Neutrophil (primary cell): ENCODE data around the gene CCNQ.
"Not testable (repeated sequence)": the region's sequence is repeated elsewhere in the genome, so short reads cannot be mapped to it uniquely, and the experiment has no call there.

Experiments used
- H3K27ac ChIP-seq: fragments of 200-600 bp; sonication (generic); 2 replicates; pipeline ENCODE4 v1.5.1; 2016; ENCODE audit warnings: mild to moderate bottlenecking, moderate library complexity
- H3K27me3 ChIP-seq: fragments of 200-600 bp; sonication (generic); 2 replicates; pipeline ENCODE4 v1.6.0; 2016; ENCODE audit warnings: mild to moderate bottlenecking
- H3K36me3 ChIP-seq: fragments of 200-600 bp; sonication (generic); 2 replicates; pipeline ENCODE4 v1.5.1; 2017
- H3K4me1 ChIP-seq, 2 experiments: fragments of 200-600 bp in 1 of 2; sonication (generic) in 1 of 2; 1 replicate in 1 of 2; 2 replicates in 1 of 2; pipeline versions ENCODE4 v1.5.1 to v1.6.1; 2013 to 2016; ENCODE audit warnings: low read depth in 1 of 2, low read length in 1 of 2, mild to moderate bottlenecking in 1 of 2, moderate library complexity in 1 of 2; ENCODE audit not compliant: control insufficient read depth in 1 of 2, insufficient read depth in 1 of 2
- H3K4me3 ChIP-seq, 2 experiments: fragments of 200-600 bp in 1 of 2; sonication (generic) in 1 of 2; 1 replicate in 1 of 2; 2 replicates in 1 of 2; pipeline ENCODE4 v1.5.1; 2013 to 2016; ENCODE audit warnings: low read depth in 1 of 2, low read length in 1 of 2, mild to moderate bottlenecking in 1 of 2, moderate library complexity in 1 of 2
- H3K9me3 ChIP-seq: fragments of 200-600 bp; sonication (generic); 2 replicates; pipeline ENCODE4 v1.5.1; 2016
- TF ChIP-seq, protein P1 (sequence below): fragments of 200-600 bp; sonication (generic); IDR thresholded peaks from 2 replicates; pipeline ENCODE4 v1.5.1; 2016; ENCODE audit warnings: antibody characterized with exemption

CCNQ gene

DNA sequence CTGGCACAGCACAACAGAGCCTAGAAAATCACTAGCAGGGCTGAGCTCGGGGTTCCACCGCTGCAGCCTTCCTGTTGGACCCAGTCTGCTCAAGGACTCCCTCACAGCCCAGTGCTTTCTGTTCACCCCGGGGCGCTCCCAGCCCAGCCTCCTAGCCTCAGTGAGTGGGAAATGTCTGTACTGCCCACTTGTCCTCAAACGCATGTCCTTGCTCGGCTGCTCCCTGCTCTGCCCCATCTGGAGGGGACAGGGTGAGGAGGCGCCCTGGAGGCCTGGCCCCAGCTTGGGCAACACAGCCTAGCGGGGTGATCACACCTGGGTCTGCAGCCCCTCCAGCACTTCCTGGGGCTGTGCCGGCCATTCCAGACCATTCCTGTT, 11.9 kb upstream of the CCNQ start:
- peaks cover 0 to 7% of the 10 kb centered on the region in 2 experiments for H3K4me1 ChIP-seq
- no peak overlapping the region for H3K4me3 ChIP-seq
- no peaks in the 10 kb centered on the region for H3K36me3 ChIP-seq
- TF ChIP-seq, protein P1, sequence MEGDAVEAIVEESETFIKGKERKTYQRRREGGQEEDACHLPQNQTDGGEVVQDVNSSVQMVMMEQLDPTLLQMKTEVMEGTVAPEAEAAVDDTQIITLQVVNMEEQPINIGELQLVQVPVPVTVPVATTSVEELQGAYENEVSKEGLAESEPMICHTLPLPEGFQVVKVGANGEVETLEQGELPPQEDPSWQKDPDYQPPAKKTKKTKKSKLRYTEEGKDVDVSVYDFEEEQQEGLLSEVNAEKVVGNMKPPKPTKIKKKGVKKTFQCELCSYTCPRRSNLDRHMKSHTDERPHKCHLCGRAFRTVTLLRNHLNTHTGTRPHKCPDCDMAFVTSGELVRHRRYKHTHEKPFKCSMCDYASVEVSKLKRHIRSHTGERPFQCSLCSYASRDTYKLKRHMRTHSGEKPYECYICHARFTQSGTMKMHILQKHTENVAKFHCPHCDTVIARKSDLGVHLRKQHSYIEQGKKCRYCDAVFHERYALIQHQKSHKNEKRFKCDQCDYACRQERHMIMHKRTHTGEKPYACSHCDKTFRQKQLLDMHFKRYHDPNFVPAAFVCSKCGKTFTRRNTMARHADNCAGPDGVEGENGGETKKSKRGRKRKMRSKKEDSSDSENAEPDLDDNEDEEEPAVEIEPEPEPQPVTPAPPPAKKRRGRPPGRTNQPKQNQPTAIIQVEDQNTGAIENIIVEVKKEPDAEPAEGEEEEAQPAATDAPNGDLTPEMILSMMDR, result no peak
- H3K27ac ChIP-seq, result no peak overlapping the region
- peaks cover 61% of the 10 kb centered on the region for H3K27me3 ChIP-seq
- no peaks in the 10 kb centered on the region for H3K9me3 ChIP-seq

DNA sequence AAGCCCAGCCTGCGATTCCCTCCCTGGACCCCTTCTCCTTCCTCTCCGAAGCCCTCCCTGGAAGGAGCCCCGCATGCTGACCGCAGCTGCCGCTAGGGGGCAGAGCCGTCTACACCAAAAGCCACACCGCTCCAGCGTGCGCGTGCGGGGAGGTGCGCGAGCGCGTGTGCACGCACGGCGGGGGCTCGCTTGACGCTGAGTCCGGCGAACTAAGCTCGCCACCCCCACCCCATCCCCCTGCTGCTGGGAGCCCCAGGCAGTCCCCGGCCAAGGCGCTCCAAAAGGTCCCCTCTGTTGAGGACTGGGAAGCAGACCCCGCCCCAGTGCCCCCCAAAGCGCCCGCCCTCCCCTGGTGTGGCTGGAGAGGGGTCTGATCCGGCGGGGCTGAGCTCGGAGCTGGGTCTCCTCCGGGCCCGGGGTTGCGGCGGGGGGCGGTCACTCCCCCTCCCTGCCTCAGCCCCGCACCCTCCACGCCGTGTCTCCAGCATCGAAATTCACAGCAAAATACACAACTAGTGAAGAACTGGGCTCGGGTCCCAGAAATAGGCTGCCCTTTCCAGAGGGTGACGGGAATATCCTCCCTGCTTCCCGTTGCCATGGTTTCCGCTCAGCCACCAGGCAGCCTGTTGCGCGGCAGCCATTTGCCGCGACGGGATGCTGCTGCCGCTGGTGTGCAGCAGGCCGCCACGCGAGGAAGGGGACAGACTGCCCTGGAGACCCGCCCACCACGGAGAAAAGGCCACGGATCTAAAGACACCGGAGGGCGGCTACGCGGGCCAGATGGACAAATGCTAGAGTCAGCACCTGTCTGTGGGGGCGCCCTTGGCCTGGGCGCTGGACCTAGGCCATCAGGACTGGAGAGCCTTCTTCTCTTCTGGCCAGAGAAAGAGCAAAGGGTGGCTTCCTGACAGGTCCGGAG, 11.2 kb upstream of the CCNQ start:
- Histone ChIP-seq H3K4me3 (peak overlapping the region in 1 of 2 experiments; percentile 49), H3K36me3 (no peaks in the 10 kb centered on the region), H3K27ac (no peak overlapping the region), H3K27me3 (peaks cover 61% of the 10 kb centered on the region), H3K9me3 (no peaks in the 10 kb centered on the region), H3K4me1 (peaks cover 0 to 7% of the 10 kb centered on the region in 2 experiments)
- TF ChIP-seq, protein P1, result peak; percentile 62

DNA sequence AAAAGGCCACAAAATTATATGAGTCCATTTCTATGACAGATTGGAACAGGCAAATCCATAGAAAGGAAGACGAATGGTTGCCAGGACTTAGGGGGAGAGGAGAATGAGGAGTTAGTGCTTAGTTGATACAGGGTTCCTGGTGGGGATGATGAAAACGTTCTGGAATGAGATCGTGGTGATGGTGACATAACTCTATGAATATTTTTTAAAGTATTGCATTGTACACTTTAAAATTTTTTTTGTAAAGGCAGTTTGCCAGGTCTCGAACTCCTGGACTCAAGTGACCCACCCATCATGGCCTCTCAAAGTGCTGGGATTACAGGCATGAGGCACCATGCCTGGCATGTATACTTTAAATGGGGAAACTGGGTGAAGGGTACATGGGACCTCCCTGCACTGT, 9.9 kb upstream of the CCNQ start:
- H3K4me1 ChIP-seq, result peaks cover 0 to 7% of the 10 kb centered on the region in 2 experiments
- H3K9me3 ChIP-seq, result no peaks in the 10 kb centered on the region
- no peaks in the 10 kb centered on the region for H3K36me3 ChIP-seq
- TF ChIP-seq, protein P1, result no peak
- no peak overlapping the region for H3K27ac ChIP-seq
- no peak overlapping the region for H3K4me3 ChIP-seq
- H3K27me3 ChIP-seq, result peaks cover 49% of the 10 kb centered on the region

DNA sequence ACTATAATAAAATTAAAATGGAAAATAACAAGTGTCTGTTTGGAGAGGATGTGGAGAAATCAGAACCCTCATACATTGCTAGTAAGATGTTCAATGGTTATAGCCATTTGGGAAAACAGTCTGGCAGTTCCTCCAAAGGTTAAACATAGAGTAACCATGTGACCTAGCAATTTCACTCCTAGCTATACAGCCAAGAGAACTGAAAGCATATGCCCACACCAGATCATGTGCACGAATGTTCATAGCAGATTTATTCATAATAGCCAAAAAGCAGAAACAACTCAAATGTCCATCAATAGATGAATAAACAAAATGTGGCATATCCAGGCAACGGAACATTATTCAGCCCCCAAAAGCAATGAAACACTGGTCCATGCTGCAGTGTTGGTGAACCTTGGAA, 9.4 kb upstream of the CCNQ start:
- no peak overlapping the region for H3K4me3 ChIP-seq
- peaks cover 0 to 7% of the 10 kb centered on the region in 2 experiments for H3K4me1 ChIP-seq
- H3K36me3 ChIP-seq, result no peaks in the 10 kb centered on the region
- H3K27me3 ChIP-seq, result peaks cover 45% of the 10 kb centered on the region
- no peak overlapping the region for H3K27ac ChIP-seq
- TF ChIP-seq, protein P1, result no peak
- no peaks in the 10 kb centered on the region for H3K9me3 ChIP-seq

DNA sequence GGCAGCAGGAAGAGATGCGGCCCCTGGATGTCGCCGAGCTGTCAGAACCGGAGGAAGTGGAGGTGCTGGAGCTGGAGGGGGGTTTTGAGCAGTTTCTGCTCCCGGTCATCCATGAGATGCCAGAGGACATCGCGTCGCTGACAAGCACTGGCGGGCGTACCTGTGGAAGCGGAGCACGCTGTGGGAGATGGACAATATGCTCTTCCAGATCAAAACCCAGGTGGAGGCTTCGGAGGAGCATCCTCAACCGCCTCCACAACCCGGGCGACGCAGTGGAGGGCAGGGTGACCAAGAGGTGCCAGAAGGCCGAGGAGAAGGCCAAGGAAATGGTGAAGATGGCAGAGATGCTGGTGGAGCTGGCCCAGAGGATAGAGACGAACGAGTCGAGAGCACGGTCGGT, 7.6 kb upstream of the CCNQ start:
- no peaks in the 10 kb centered on the region for H3K9me3 ChIP-seq

DNA sequence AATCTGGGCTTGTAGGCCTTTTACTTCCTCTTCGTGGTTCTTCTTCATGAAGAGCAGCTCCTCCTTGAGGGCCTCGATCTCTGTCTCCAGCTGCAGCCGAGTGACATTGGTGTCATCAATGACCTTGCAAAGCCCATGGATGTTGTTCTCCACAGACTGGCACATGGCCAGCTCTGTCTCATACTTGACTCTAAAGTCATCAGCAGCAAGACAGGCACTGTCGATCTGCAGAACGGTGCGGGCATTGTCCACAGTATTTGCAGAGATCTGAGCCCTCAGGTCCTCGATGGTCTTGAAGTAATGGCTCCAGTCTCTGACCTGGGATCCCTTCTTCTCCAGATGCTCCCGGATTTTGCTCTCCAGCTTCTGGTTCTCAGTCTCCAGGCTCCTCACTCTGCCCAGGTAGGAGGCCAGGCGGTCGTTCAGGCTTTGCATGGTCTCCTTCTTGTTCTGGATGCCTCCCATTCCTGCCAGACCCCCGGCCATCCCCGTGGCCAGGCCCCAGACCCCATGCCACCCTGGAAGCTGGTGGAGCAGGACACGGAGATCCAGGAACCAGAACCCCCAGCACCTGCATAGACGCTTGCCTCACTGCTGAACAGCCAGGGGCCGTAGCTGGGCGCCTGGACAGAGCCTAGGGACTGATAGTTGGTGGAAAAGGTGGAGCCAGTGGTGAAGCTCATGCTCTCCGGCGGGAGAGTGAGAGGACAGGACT, 5.9 kb upstream of the CCNQ start:
- not testable (repeated sequence) for H3K9me3 ChIP-seq, H3K36me3 ChIP-seq, H3K27ac ChIP-seq, H3K4me1 ChIP-seq, H3K4me3 ChIP-seq
- H3K27me3 ChIP-seq, result peaks cover 15% of the 10 kb centered on the region

More for the DNA sequence above, 7.6 kb upstream of the CCNQ start:
- H3K27ac ChIP-seq, result no peak overlapping the region
- no peak overlapping the region for H3K4me3 ChIP-seq
- TF ChIP-seq, protein P1, result no peak
- no peaks in the 10 kb centered on the region for H3K36me3 ChIP-seq
- peaks cover 31% of the 10 kb centered on the region for H3K27me3 ChIP-seq
- H3K4me1 ChIP-seq, result peaks cover 0 to 7% of the 10 kb centered on the region in 2 experiments
